ENCODE results near the gene MAPKAPK3.

DNA sequence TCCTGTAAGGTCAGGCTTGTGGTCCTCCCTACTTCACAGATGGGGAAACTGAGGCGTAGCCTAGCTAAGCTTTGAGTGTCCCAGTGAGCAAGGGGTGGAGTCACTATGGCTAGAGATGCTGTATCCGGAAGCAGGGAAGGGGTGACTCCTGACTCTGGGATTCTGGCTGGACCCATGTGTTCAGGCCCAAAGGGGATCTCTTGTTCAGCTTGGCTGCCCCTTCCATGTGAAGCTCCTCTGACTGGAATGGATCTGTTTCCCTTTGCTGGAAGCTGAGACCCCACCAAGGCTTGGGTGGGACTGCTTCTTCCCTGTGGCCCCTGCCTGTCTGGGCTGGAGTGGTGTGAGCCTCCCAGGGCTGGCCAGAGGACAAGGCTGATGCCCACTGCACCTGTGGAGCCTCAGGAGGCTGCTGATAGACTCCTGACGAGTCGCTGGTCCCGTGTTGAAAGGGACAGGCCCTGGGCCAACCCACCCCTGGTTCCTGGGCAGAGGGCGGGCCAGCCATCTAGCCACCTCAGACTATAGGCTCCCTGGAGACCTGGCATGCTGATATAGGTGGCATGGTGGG, 1.0 kb downstream of the MAPKAPK3 start:
- TF ChIP-seq, protein P1, sequence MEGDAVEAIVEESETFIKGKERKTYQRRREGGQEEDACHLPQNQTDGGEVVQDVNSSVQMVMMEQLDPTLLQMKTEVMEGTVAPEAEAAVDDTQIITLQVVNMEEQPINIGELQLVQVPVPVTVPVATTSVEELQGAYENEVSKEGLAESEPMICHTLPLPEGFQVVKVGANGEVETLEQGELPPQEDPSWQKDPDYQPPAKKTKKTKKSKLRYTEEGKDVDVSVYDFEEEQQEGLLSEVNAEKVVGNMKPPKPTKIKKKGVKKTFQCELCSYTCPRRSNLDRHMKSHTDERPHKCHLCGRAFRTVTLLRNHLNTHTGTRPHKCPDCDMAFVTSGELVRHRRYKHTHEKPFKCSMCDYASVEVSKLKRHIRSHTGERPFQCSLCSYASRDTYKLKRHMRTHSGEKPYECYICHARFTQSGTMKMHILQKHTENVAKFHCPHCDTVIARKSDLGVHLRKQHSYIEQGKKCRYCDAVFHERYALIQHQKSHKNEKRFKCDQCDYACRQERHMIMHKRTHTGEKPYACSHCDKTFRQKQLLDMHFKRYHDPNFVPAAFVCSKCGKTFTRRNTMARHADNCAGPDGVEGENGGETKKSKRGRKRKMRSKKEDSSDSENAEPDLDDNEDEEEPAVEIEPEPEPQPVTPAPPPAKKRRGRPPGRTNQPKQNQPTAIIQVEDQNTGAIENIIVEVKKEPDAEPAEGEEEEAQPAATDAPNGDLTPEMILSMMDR (IDR thresholded peaks at IDR 0.05) = no peak
- TF ChIP-seq POLR2A (IDR thresholded peaks at IDR 0.05) = no peak

All from upper lobe of left lung (tissue), 4 donors.